AG09319 (cell line): ENCODE results near the gene BFSP1.

Experiments
- DNase-seq: peaks from one replicate; pipeline ENCODE4 v3.0.0-alpha.2; 2010; ENCODE audit warnings: low read depth; ENCODE audit errors: extremely low read depth
- TF ChIP-seq, protein P1 (sequence below): IDR thresholded peaks from 2 replicates; pipeline ENCODE4 v1.5.1; 2011; ENCODE audit warnings: low read depth, mild to moderate bottlenecking, inconsistent platforms, low read length, moderate library complexity

The BFSP1 gene

GRCh38 chr20:17565169-17565845 lies 34.1 kb upstream of the BFSP1 start:
- TF ChIP-seq, protein P1, sequence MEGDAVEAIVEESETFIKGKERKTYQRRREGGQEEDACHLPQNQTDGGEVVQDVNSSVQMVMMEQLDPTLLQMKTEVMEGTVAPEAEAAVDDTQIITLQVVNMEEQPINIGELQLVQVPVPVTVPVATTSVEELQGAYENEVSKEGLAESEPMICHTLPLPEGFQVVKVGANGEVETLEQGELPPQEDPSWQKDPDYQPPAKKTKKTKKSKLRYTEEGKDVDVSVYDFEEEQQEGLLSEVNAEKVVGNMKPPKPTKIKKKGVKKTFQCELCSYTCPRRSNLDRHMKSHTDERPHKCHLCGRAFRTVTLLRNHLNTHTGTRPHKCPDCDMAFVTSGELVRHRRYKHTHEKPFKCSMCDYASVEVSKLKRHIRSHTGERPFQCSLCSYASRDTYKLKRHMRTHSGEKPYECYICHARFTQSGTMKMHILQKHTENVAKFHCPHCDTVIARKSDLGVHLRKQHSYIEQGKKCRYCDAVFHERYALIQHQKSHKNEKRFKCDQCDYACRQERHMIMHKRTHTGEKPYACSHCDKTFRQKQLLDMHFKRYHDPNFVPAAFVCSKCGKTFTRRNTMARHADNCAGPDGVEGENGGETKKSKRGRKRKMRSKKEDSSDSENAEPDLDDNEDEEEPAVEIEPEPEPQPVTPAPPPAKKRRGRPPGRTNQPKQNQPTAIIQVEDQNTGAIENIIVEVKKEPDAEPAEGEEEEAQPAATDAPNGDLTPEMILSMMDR = no peak
- no peak for DNase-seq

- DNase-seq = no peak
- TF ChIP-seq, protein P1 = no peak
Observed at GRCh38 chr20:17562804-17563305, 31.7 kb upstream of the BFSP1 start.

DNA sequence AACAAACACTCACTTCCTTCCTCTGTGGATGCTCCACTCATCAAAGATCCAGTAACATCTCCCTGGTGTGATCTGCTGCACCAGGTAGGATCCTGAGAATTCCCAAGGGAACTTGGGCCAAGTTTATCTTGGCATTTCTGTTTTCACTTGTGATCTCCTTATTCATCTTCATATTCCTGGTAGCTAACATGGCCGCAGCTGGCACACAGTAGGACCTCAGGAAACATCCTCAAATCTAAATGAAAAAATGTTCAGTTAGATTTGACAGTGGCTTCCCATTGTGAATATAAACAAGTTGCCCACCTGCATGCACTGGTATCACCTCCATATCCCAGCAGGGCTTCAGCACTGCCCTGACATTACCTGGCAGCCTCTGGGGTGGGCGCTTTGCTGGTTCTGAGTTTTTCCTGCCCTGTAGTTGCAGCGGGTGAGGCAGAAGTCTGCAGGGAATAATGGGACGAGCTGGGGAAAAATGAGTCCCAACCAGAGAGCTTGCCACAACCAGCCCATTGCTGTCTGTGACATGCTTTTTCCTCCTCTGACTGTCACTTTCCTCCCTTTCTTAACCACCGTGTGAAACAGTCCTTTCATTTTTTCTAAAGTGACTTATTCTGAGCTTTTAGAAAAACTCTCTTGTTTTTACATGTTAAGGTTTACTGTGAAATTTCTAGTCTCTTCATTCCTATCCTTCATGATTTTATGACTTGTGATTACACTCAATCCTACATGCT lies 29.3 kb upstream of the BFSP1 start:
- DNase-seq = no peak
- TF ChIP-seq, protein P1 = no peak

DNA sequence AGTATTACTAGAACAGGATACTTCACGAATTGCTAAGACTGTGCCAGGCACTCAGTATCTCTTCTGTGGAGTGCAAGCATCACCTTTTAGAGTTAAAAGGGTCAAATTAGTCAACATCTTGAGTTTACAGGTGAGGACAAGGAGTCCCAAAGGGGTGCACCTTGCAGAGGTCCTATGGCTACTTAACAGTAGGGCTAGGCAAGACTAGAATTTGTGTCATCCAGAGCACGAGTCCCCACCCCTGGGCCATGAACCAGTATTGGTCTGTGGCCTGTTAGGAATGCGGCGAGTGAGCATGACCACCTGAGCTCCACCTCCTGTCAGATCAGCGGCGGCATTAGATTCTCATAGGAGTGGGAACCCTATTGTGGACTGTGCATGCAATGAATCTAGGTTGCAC lies 28.2 kb upstream of the BFSP1 start:
- no peak for DNase-seq
- TF ChIP-seq, protein P1 = no peak

DNA sequence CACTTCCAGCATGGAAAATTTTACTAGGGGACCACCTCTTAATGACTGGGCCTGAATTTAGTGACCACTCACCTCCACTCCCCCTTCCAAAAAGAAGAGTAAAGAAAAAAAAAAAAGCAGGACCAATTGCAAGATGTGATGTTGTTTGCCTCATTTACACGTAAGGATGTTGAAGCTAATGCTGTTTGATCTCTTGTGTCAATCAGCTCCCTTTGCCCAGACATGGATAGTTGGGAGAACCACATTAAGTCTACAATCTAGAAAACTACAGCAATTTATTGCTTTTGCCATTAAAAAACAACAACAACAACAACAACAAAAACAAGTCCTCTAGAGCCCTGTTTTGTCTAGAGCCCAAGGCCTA lies 27.7 kb upstream of the BFSP1 start:
- no peak for DNase-seq
- TF ChIP-seq, protein P1 = no peak

GRCh38 chr20:17558154-17558940 lies 27.2 kb upstream of the BFSP1 start:
- DNase-seq = peak; percentile 83
- TF ChIP-seq, protein P1 = no peak

- TF ChIP-seq, protein P1 = no peak
- DNase-seq = no peak
Observed at GRCh38 chr20:17557675-17558006, 26.5 kb upstream of the BFSP1 start.
